Neural cell (in vitro differentiated cells): Measurements from ENCODE around the gene CNOT10. TPM values are rescaled to one million over a fixed set of nuclear protein-coding genes. Genes with fewer than 3 reads are reported as not detected.

Source experiments
- H2AFZ ChIP-seq: fragments of 200-600, 300-800 bp; sonication (generic), shearing (Covaris generic); 2 replicates; pipeline ENCODE4 v1.6.0; 2014; ENCODE audit warnings: low read depth, mild to moderate bottlenecking, antibody characterized with exemption, low read length, moderate library complexity
- H3F3A ChIP-seq: fragments of 200-600 bp; shearing (Covaris generic); 2 replicates; pipeline ENCODE4 v1.6.1; 2016; ENCODE audit warnings: mild to moderate bottlenecking, moderate library complexity, mixed read lengths, antibody characterized with exemption, low read length; ENCODE audit not compliant: insufficient read depth, poor library complexity, severe bottlenecking
- H3K27ac ChIP-seq: fragments of 200-600, 300-800 bp; sonication (generic), shearing (Covaris generic); 2 replicates; pipeline ENCODE4 v1.5.1; 2014; ENCODE audit warnings: mild to moderate bottlenecking, low read length, moderate library complexity
- H3K27me3 ChIP-seq: fragments of 300-800, 200-600 bp; sonication (generic), shearing (Covaris generic); 2 replicates; pipeline ENCODE4 v1.6.0; 2014; ENCODE audit warnings: mild to moderate bottlenecking, low read depth, low read length, moderate library complexity; ENCODE audit not compliant: insufficient read depth
- H3K36me3 ChIP-seq: fragments of 300-800, 200-600 bp; sonication (generic), shearing (Covaris generic); 2 replicates; pipeline ENCODE4 v1.5.1; 2014; ENCODE audit warnings: mild to moderate bottlenecking, antibody characterized with exemption, low read length, moderate library complexity; ENCODE audit not compliant: insufficient read depth
- H3K4me2 ChIP-seq: fragments of 300-800, 200-600 bp; sonication (generic), shearing (Covaris generic); 2 replicates; pipeline ENCODE4 v1.6.0; 2014; ENCODE audit warnings: mild to moderate bottlenecking, low read length
- H3K4me3 ChIP-seq: fragments of 300-800, 200-600 bp; sonication (generic), shearing (Covaris generic); 2 replicates; pipeline ENCODE4 v1.5.1; 2014; ENCODE audit warnings: mild to moderate bottlenecking, low read length, moderate library complexity
- H3K79me2 ChIP-seq: fragments of 200-600 bp; shearing (Covaris generic); replicated peaks from 2 replicates; pipeline ENCODE4 v1.6.0; 2014; ENCODE audit warnings: mild to moderate bottlenecking, low read length, moderate library complexity; ENCODE audit not compliant: insufficient read depth
- H3K9ac ChIP-seq: fragments of 300-800, 200-600 bp; sonication (generic), shearing (Covaris generic); 2 replicates; pipeline ENCODE4 v1.6.1; 2016; ENCODE audit warnings: mild to moderate bottlenecking, low read length, mixed read lengths
- H3K9me2 ChIP-seq: fragments of 200-600 bp; shearing (Covaris generic); 2 replicates; pipeline ENCODE4 v1.6.1; 2016; ENCODE audit warnings: mild to moderate bottlenecking, low read length, mixed read lengths; ENCODE audit not compliant: insufficient read depth
- H3K9me3 ChIP-seq: fragments of 200-600, 300-800 bp; sonication (generic), shearing (Covaris generic); 2 replicates; pipeline ENCODE4 v1.6.1; 2016; ENCODE audit warnings: mild to moderate bottlenecking, mixed run types, low read length, moderate library complexity, mixed read lengths
- H4K20me1 ChIP-seq: fragments of 200-600 bp; shearing (Covaris generic); 2 replicates; pipeline ENCODE4 v1.6.1; 2016; ENCODE audit warnings: mild to moderate bottlenecking, mixed run types; ENCODE audit not compliant: insufficient read depth
- CTCF ChIP-seq: fragments of 450-650 bp; IDR thresholded peaks from 2 replicates; pipeline ENCODE4 v1.5.1; 2014; ENCODE audit warnings: antibody characterized with exemption, mild to moderate bottlenecking, moderate library complexity; ENCODE audit not compliant: poor library complexity, severe bottlenecking
- EP300 ChIP-seq: fragments of 450-650 bp; conservative IDR thresholded peaks from 2 replicates; pipeline ENCODE4 v1.6.1; 2014; ENCODE audit warnings: antibody characterized with exemption, mild to moderate bottlenecking, moderate library complexity; ENCODE audit not compliant: poor library complexity, severe bottlenecking
- EZH2 ChIP-seq: fragments of 200-600, 300-800 bp; shearing (Covaris generic), sonication (generic); IDR thresholded peaks from 2 replicates; pipeline ENCODE4 v1.6.1; 2014; ENCODE audit warnings: antibody characterized with exemption, low read length, borderline replicate concordance, mild to moderate bottlenecking; ENCODE audit not compliant: insufficient read depth, poor library complexity, severe bottlenecking
- MXI1 ChIP-seq: fragments of 450-650 bp; conservative IDR thresholded peaks from 2 replicates; pipeline ENCODE4 v1.6.1; 2014; ENCODE audit warnings: antibody characterized with exemption, mild to moderate bottlenecking; ENCODE audit not compliant: poor library complexity, severe bottlenecking
- POLR2AphosphoS5 ChIP-seq: IDR thresholded peaks from 2 replicates; pipeline ENCODE4 v1.6.1; 2012
- RAD21 ChIP-seq: fragments of 450-650 bp; conservative IDR thresholded peaks from 2 replicates; pipeline ENCODE4 v1.6.1; 2014; ENCODE audit warnings: antibody characterized with exemption, mild to moderate bottlenecking, moderate library complexity
- REST ChIP-seq: IDR thresholded peaks from 2 replicates; pipeline ENCODE4 v1.6.1; 2012; ENCODE audit warnings: borderline replicate concordance
- SMC3 ChIP-seq: fragments of 450-650 bp; conservative IDR thresholded peaks from 2 replicates; pipeline ENCODE4 v1.6.1; 2014; ENCODE audit warnings: antibody characterized with exemption, mild to moderate bottlenecking, moderate library complexity; ENCODE audit not compliant: poor library complexity
- TAF1 ChIP-seq: IDR thresholded peaks from 2 replicates; pipeline ENCODE4 v1.6.1; 2012; ENCODE audit warnings: low read depth
- polyA plus RNA-seq: library from polyadenylated mRNA; depleted of rRNA; stranded (reverse); fragments of >200 nt; gene quantifications from 2 replicates; pipeline ENCODE4 v1.2.3, GENCODE V29; 2014

Gene CNOT10
- polyA plus RNA-seq, 1 donor from 2014 or later, result 53.8 TPM

- no peak overlapping the region for H3K4me3 ChIP-seq
- H3K4me2 ChIP-seq, result no peak overlapping the region
Observed at GRCh38 chr3:32813180-32813579, 128.2 kb downstream of the CNOT10 start.

GRCh38 chr3:32814361-32814760 lies 129.4 kb downstream of the CNOT10 start:
- Histone ChIP-seq H3K9me2 (no peaks in the 10 kb centered on the region), H4K20me1 (peaks cover 9% of the 10 kb centered on the region)

More at GRCh38 chr3:32813180-32813579, 128.2 kb downstream of the CNOT10 start:
- Histone ChIP-seq H3K9me3 (no peaks in the 10 kb centered on the region), H3F3A (no peaks in the 10 kb centered on the region), H2AFZ (no peak overlapping the region), H3K36me3 (no peaks in the 10 kb centered on the region), H3K79me2 (peaks cover 6% of the 10 kb centered on the region), H4K20me1 (no peaks in the 10 kb centered on the region), H3K27ac (no peak overlapping the region), H3K9ac (no peak overlapping the region), H3K27me3 (peaks cover 15% of the 10 kb centered on the region), H3K9me2 (no peaks in the 10 kb centered on the region)
- TF ChIP-seq SMC3 (no peak), EP300 (no peak), CTCF (no peak), MXI1 (no peak), EZH2 (no peak), REST (no peak), RAD21 (no peak), TAF1 (no peak), POLR2AphosphoS5 (no peak)

More at GRCh38 chr3:32814361-32814760, 129.4 kb downstream of the CNOT10 start:
- H3F3A ChIP-seq, result no peaks in the 10 kb centered on the region
- H3K79me2 ChIP-seq, result peaks cover 15% of the 10 kb centered on the region
- H3K9ac ChIP-seq, result no peak overlapping the region
- peaks cover 24% of the 10 kb centered on the region for H3K27me3 ChIP-seq
- H3K9me3 ChIP-seq, result no peaks in the 10 kb centered on the region
- H3K4me2 ChIP-seq, result no peak overlapping the region
- H3K36me3 ChIP-seq, result no peaks in the 10 kb centered on the region
- H3K27ac ChIP-seq, result no peak overlapping the region
- H3K4me3 ChIP-seq, result no peak overlapping the region
- no peak overlapping the region for H2AFZ ChIP-seq
- no peak for TF ChIP-seq MXI1
